Activated CD4-positive, CD25-positive, alpha-beta regulatory T cell (primary cell): ENCODE data around the gene SLAMF9.

Experiments used
- DNase-seq, 4 experiments: peaks; one replicate each; lab custom pipeline; 2025; lab: John Stamatoyannopoulos, UW

The SLAMF9 gene

DNA sequence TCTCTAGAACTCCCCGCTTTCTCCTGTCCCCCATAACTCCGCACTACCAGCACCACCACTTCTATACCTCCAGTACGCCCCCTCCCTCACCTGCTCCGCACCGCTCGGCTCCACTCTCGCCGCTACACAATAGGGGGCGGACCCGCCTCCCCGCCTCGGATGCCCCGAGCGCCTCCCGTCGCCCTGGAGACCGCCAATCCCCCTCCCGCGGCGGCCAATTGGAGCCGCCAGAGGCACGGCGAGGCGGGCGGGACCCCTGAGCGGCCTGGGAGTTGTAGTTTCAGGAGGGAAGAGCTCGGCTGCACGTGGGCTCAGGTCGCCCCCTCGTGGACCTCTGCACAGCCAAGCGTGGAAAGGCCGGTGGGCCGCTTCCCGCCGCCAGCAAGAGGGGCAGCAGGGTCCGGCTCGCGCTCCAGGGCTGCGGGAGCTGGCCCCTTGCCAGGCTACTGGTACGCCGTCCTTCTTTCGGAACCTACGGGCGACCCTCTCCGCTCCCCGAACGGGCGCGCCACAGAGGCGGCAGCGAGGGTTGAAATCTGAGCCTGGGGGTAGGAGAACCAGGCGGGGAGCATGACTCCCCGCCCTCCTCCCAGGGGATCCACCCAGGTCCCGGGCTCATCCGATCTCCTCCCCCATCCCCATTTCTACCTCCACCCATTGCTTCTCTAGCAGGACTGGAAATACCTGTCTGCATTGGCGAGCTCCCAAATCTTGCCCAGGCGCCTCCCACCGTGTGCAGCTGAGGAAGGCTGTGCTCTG is 8.4 kb downstream of the SLAMF9 start, which contains the start of gene IGSF9:
IGSF9 (minus strand) TSS at position 131 of the 759 bp plus-strand sequence. CDS start 2,159 bp downstream, outside the sequence.
- DNase-seq, result peak; percentile 44 to 54 (median 50)

DNA sequence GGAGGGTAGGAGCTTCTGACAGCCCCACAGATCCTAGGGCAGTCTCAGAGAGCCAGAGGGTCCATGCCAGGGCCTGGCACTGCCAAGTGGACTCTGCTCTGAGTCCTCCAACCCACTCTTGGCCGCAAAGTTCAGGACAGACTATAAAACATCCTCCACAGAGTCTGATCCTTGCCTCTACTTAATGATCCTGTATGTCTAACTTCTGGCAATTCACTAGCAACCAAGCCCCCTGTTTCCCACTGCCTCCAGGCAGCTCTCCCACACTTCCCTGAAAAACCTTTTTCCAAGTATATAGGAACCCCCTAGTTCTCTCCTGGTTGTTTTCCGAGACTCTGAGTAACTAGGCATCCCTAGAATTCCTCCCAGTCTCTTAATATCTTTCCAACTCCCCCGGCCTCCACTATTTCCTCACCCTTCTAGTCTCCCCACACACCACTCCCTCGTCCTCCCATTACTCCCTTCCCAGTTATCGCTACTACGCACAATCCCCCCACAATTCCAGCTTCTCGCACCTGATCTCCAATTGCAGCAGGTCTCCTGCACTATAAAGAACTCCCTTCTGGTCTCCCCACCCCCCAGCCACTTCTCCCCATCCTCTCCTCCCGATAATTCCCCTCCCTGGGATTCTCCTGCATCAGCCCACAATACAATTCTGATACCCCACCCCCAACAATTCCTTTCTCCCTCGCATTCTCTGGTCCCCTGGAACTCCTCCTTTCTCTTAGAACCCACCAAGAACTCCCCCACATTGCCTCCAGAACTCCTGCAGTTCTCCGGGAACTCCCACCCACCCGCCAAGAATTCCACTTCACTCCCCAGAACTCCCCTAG is 9.2 kb downstream of the SLAMF9 start:
- no peak for DNase-seq

DNA sequence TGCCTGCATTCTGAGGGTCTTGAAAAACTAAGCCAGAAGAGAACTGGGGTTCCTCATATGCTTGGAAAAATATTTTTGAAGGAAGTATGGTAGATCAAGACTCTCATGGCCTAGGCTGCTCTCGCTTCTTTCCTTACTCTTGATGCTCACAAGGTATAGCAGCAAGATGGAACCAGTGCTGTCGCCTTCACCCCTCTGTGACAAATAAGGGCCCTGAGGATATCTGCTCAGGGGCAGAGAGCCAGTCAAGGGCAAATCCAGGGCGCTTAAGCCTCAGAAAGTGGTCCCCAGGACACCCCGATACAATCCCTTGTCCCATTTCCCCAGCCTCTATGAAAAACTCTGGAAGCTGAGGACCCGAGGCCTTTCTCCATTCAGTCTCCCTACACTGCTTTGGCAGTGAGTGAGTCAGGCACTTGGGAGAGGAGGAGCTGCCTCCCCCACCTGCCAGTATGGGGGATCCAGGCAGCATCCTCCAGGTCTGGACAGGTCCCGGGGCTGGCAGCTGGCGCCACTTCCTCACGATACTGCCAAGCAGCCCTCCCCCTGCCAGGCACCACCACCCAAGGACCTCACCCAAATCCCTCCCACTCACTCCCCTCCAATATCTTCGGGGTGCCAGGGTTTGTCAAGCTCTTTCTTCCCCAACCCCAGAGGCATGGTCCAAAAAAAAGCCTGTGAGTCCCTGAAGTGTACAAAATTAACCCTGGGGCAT is 10.0 kb downstream of the SLAMF9 start:
- no peak for DNase-seq

DNA sequence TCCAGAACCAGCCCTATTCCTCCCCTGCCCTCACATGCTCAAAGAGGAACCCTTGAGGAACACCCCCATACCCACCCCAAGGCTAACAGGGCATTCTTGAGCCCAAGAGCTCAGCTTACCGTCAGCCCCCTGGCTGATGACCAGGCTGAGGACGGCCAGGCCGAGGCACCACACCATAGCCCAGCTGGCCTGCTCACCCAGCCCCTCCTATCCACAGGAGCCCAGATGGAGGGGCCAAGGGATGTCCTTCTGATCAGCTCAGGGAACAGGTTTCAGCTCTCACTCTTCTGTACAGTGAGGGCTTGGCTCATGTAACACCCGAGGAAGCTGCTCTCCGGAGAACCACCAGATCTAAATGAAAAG is 10.8 kb downstream of the SLAMF9 start:
- no peak for DNase-seq

DNA sequence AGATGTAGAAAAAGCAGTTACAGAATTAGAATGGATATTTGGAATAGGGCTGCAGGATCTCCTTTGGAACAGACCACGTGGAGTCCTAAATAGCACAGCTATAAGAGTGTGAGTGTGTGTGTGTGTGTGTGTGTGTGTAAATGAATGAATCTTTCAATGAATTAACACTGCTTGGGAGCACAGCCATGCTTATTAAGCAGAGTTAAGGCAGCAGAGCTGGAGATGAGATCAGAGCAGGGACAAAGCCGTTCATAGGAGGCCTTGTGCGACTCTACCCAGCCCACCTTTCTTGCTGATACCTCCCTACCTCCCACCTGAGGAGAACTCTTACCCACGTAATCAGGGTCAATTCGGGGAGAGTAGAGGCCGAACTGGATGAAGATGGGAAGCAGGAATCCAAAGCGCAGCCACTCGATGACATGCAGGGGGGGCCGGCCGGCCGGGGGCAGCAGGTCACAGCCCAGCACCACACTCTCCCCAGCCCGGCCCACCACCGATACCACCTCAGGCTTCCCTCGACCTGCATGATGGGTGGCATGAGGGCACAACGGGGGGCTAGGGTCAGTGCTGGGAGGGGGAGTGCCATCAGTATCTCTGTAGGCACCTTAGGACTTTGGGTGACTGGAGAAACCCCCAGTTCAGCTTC is 11.3 kb downstream of the SLAMF9 start:
- no peak for DNase-seq

DNA sequence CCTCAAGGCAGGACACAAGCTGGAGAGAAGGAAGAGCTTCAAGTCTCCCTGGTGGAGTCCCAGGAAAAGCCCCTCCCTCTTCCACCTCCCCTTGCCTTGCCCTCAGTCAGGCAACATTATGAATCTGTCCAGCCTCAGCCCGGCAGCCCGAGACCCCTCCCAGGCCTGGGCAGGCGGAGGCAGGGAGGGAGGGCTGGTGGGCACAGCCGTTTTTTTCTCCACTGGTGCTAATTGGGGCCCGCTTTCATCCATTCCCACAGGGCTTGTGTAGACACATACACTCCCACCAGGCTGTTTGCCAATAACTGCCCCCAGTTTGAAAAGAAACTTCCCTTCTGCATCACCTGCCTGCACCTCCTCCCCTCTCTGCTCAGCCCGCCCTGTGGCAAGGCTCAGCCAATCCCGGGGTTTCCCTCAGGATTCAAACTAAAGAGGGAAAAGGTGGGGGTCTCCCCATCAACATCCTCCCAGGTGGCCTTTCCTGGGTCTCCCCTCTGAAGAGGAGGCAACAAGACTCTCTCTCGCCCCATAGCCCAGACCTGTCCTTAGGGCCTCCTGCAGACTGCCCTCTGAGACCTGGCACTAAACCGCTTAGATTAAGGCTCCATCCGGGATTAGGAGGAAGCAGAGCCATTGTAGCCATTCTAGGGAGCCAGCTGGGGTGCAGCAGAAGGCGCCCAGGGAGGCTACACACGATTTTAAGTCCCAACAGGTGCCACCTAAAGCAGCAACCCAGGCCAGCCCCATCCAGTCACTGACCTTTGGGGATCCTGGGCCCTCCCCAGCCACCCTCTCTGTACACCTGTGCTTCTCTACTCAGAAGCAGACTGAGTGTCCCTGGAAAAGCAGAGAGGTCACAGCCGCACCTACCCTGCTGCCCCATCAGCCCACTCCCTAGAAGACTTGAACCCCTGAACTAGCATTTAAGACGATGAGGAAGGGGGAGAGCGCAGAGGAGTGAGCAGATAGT is 12.2 kb downstream of the SLAMF9 start:
- DNase-seq, result no peak

DNA sequence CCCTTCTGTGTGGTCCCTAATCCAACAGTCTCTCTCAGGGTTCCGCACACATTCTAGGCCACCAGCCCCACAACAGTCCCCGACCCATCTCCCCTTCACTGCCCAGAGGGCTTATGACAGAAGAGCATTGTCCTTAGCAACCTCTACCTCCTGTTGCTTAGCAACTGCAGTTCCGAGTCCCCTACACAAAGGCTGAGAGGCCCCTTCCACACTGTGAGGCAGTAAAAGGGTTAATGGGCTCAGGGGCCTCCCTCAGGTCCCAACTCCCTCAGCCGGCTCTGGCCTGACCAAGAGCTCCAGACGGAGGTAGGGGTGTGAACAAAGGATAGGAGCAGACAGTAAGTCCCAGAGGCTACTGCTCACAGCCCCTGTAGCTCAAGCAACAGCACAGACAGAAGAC is 12.9 kb downstream of the SLAMF9 start:
- DNase-seq, result no peak

DNA sequence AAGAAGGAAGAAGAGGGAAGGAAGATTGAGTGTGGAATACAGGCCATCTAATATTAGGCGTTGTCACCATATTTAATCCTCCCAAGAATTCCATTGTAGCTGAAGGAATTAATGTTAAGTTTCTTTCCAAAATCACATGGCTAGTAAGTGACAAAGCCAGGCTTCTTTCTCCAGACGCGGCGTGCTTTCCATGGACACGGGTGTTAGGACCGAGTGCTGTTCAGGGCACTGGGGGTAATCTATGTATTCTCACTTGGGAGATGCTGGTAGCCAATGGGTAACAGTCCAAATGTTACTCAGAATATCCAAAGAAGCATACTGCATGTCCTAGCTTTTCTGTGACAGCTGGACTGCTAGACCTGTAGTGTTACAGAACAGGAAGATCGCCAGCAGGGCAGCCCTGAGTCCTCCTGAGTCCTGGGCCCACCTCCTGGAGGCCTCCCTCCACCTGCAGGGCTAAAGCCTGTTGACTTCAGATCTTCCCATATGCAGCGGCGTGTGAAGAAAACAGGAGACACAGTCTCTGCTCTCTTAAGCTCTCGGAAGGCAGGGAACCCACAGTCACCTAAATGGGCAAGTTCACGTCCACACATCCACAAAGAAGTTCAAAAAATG is 13.9 kb downstream of the SLAMF9 start:
- no peak for DNase-seq

DNA sequence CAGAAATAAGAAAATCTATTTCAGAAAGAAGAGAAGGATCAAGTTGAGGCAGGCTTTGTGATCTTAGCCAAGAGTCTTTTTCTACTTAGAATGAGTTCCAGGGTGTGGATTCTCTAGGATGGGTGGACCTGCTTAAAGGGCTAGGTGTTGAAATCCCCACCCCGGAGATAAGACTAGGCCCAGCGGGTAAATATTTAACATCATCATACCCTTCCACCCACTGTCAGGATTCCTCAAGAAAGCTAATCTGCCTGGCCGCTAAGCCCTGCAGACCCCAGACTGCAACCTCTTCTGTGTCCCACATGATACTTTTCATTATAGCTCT is 14.4 kb downstream of the SLAMF9 start:
- no peak for DNase-seq

DNA sequence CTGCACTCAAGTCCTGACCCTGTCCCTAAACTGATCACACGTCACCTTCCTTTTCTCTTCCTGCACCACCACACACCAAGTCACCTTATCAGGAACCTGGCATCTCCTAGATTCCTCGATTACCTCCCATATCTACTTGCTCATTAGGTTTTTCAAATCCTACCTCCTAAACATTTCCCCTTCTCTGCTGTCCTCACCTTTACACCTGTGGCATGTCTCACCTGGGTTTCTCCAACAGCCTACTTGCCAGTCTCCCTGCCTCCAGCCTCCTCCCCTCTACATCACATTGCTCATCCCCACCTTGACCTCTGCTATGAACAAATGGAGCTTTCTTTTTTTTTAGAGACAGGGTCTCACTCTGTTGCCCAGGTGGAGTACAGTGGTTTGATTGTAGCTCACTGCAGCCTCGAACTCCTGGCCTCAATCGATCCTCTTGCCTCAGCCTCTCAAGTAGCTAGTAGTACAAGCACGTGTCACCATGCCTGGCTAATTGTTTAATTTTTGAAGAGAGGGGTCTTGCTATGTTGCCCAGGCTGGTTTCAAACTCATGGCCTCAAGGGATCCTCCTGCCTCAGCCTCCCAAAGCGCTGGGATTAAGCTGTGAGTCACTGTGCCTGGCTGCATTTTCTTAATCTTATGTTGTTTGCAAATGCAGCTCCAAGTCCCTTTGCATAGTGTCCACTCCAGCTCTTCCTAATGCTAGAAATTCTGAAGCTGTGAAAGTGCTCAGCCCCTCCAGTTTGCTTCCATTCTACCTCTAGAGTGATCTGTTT is 14.9 kb downstream of the SLAMF9 start:
- DNase-seq, result no peak

DNA sequence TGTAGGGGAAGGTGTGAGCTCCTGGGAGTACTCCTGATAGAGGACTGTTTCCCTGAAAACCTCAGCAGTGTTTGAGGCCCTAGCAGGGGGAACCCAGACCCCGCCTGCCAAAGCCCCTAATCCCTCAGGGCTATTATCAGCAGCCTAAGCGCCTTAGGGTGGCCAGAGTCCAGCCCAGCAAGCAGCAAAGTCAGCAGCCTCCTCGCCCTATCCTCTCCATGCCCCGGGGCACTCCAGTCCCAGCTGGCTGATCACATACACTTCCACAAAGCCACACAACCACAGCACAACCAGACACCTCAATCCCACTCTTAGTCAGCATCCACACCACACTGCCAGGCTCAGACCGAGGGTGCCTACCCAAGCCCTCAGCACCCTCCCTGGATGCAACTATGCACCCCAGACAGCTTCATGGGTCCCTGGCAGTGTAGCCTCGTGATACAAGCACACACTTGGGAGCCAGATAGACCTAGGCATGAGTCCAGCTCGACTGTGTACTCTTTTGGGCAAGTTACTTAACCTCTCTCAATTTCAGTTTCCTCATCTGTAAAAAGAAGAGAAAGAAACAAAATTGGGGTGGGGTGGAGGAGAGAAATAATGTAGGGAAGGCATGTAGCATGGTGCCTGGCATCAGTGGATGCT is 15.7 kb downstream of the SLAMF9 start:
- no peak for DNase-seq

DNA sequence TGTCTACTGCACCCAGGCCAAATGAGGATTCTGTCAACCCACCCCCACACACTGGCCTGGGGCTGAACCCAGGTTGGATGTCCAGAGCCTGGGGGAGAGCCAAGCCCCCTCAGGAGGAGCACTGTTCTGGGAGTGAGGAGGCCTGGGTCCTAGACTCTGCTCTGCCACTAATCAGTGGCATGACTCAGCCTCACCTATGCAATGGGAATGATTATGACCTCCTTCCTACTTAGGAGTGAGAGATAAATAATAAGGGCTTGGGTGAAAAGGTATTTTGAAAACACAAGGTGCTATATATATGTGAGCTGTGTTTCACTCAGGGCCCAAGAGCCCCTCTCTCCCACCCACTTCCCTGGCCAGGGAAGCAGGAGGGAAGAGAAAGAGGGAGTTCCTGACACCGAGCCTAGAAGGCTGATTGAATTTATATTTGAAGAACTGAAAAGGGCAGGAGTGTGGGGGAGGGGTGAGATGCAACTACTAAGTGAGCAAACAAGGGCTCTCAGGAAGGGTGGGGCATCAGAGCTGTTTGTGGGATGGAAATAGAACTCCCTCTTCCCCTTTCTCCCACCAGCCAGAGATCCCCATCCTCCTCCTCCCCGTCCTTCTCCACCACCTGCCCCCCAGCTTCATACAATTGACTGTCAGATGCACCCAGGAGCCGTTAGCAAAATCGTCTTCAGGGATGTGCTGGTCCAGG is 16.8 kb downstream of the SLAMF9 start:
- no peak for DNase-seq

DNA sequence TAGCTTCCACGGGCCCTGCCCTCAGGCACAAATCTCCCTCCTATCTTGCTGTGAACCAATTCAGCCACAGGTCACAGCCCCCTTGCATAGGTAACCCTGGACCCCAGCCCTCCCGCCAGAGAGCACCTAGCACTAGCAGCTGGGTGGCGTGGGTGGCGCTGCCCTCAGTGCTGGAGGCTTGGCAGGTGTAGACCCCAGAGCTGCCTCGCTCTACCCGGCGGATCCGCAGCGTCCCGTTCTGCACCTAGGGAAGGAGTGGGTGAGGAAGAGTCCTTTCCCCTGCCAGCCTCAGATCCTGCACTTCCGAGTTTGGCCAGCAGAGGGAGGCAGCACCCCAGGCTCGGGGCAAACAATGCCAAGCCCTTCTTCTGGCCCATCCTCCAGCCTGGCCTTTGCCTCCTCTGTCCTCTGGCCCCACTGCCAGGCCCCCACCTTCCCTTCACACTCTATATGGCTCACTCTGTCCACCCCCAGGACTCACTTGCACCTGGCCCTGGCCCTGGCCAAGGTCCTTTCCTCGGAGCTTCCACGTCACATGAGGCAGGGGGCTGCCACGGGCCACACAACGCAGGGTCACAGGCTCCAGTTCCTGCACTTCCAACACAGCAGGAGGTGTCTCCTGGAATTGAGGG is 17.6 kb downstream of the SLAMF9 start:
- peak; percentile 48 to 81 (median 70) for DNase-seq

DNA sequence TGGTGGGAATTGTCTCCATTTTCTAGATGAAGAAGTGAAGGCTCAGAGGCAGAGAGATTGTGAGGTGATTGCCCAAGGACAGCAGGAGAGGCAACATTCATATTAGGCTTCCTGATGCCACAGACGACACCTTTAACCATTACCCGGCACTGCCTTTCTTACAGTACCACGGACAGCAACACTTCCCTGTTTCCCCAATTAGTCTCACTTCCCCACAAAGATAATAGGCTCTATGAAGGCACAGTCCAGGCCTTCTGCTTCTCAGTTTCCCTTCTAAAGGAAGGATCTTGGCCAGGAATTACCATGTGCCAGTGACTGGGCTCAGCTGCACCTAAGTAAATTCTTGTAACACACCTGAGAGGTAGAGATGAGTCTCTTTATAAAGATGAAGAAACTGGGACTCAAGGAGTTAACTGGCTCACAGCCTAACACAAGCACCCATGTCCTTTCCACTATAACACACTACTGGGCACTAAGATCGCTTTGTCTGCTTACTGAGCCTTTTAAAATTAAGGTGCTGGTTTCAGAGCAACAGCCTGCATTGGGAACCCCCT is 18.2 kb downstream of the SLAMF9 start:
- DNase-seq, result no peak

DNA sequence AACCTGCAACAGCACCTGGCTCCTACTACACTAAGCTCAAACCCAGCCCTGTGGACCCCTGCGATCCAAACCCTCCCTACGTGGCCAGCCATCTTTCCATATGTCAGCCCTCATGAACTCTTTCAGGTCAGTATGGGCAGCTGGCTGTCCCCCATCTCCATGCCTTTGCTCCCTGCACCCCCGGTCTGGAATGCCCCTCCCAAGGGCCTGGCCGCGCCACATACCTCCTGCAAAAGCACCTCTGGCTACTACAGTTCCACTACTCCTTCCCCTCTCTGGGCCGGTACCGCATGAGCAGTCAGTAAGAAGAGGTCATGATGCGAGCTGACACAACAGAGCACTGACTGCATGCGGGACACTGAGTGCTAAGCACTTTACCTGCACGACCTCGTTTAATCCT is 18.7 kb downstream of the SLAMF9 start:
- no peak for DNase-seq

DNA sequence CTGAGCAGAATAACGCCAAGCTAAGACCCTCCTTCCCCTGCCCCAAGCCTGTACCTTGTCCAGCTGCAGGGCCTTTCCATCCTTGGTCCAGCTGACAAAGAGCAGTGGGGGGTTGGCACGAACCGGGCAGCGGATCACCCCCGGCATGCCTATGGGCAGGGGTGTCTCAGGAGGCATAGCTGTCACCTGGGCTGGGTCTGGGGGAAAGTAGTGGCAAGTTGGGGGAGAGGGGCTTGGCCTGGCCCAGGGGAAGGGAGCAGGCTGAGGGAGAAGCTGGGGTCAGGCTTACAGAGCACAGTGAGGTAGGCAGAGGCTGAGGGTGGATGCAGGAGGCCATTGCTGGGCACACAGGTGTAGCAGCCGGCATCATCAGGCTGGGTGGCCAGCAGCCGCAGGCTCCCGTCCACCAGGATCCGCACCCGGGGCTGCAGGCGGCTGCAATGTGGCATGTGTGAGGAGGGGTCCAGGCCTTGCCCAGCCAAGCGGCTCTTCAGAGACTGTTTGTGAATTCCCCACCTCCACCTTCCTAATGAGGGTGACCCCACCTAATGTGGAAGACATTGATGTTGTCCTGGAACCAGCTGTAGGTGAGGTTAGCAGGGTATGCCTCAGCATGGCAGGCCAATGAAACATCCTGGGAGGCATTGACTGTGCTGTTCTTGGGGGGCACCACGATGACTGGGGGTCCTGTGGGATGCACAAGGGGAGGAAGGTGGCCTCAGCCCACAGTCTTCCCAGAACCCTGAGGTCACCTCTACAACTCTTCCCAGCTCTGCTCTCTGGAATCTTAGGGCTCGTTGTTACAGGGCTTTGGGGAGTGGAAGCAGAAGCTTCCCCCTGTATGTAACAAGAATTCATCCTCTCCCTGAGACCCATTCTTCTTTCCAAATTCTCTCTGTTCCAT is 19.6 kb downstream of the SLAMF9 start:
- DNase-seq, result no peak

DNA sequence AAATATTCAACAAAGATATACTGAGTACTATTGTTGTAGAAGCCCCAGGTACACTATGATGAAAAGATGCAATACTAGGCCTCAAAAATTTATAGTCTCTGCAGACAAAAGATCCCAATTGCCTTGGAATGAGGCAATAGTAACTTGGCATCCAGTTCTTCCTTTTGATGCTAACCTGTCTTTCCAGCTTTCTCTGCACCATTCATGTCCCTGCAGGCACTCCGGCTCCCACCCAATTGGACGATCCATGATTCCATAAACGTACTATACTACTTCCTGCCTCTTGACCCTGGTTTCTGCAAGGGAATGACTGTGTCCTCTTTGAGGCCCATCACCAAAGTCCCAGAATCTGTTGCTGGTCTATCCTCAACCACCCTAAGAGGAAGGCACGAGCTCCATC is 20.7 kb downstream of the SLAMF9 start:
- no peak for DNase-seq
